ENCODE measurements around the gene GPNMB.

- TF ChIP-seq CTCF (conservative IDR thresholded peaks at IDR 0.05) (peak; percentile 95), EZH2 (IDR thresholded peaks at IDR 0.05; ENCODE audit: low read depth) (no peak)
Observed at GRCh38 chr7:23277359-23277989, 30.9 kb downstream of the GPNMB start.
